IMR-90 (cell line): ENCODE measurements around the gene KIF13A. TPM values are rescaled to one million over a fixed set of nuclear protein-coding genes. Genes with fewer than 3 reads are reported as not detected.

Source experiments
- ATAC-seq: fragments of 200-7000 bp; cut with Tn5 transposase; 2 replicates; pipeline ENCODE4 v1.9.1; 2020; ENCODE audit warnings: low read depth, mild to moderate bottlenecking, moderate library complexity
- BruUV-seq: library from RNA; stranded (reverse); fragments of 400-500 nt; replicated peaks from 2 replicates; lab custom pipeline; 2021; lab: Mats Ljungman, UMichigan
- CTCF ChIA-PET: fragments of 300-600 bp; formaldehyde crosslinking; extraction: SDS; loops from one replicate; lab custom pipeline; 2021; ENCODE audit warnings: antibody characterized with exemption; lab: Yijun Ruan, JAX
- POLR2A ChIA-PET: fragments of 300-600 bp; sonication (Branson Sonifier 250); formaldehyde crosslinking; loops from one replicate; lab custom pipeline; 2022; ENCODE audit warnings: antibody characterized with exemption; ENCODE audit not compliant: unreplicated experiment; lab: Charles Lee
- DNase-seq: peaks from one replicate; pipeline ENCODE4 v3.0.0; 2013
- H2AFZ ChIP-seq: replicated peaks from 2 replicates; pipeline ENCODE3; 2013; ENCODE audit warnings: low read length, mild to moderate bottlenecking; ENCODE audit not compliant: poor library complexity
- H2AK5ac ChIP-seq: 2 replicates; pipeline ENCODE4 v1.6.1; 2013; ENCODE audit warnings: low read depth, low read length, inconsistent platforms
- H2AK9ac ChIP-seq: replicated peaks from 2 replicates; pipeline ENCODE3; 2013; ENCODE audit warnings: mild to moderate bottlenecking, low read depth, low read length, moderate library complexity; ENCODE audit not compliant: poor library complexity
- H2BK120ac ChIP-seq: 2 replicates; pipeline ENCODE4 v1.6.1; 2013; ENCODE audit warnings: low read depth, low read length, inconsistent platforms
- H2BK15ac ChIP-seq: 3 replicates; pipeline ENCODE4 v1.6.1; 2013; ENCODE audit warnings: low read depth, low read length, inconsistent platforms
- H2BK20ac ChIP-seq: 2 replicates; pipeline ENCODE4 v1.6.1; 2013; ENCODE audit warnings: low read depth, mild to moderate bottlenecking, inconsistent platforms, low read length, moderate library complexity
- H2BK5ac ChIP-seq: 2 replicates; pipeline ENCODE4 v1.6.1; 2013; ENCODE audit warnings: mild to moderate bottlenecking, low read depth, low read length, inconsistent platforms; ENCODE audit not compliant: poor library complexity, severe bottlenecking
- H3K14ac ChIP-seq: replicated peaks from 2 replicates; pipeline ENCODE4 v1.6.1; 2013; ENCODE audit warnings: low read depth, low read length, inconsistent platforms
- H3K18ac ChIP-seq: 2 replicates; pipeline ENCODE4 v1.6.1; 2013; ENCODE audit warnings: low read depth, low read length, control low read depth
- H3K23ac ChIP-seq: 2 replicates; pipeline ENCODE4 v1.6.1; 2013; ENCODE audit warnings: low read depth, low read length, inconsistent platforms
- H3K27ac ChIP-seq: 2 replicates; pipeline ENCODE4 v1.5.1; 2013; ENCODE audit warnings: mild to moderate bottlenecking, control low read depth, low read length; ENCODE audit not compliant: insufficient read depth
- H3K27me3 ChIP-seq: 2 replicates; pipeline ENCODE4 v1.6.1; 2013; ENCODE audit warnings: low read length; ENCODE audit not compliant: control insufficient read depth, insufficient read depth
- H3K36me3 ChIP-seq: 2 replicates; pipeline ENCODE4 v1.6.1; 2013; ENCODE audit warnings: low read length, mixed read lengths; ENCODE audit not compliant: control insufficient read depth, insufficient read depth
- H3K4ac ChIP-seq: 2 replicates; pipeline ENCODE4 v1.6.1; 2013; ENCODE audit warnings: low read depth, low read length, inconsistent platforms
- H3K4me1 ChIP-seq: 2 replicates; pipeline ENCODE4 v1.6.1; 2013; ENCODE audit warnings: low read length, mixed read lengths; ENCODE audit not compliant: control insufficient read depth, insufficient read depth
- H3K4me2 ChIP-seq: 2 replicates; pipeline ENCODE4 v1.6.1; 2013; ENCODE audit warnings: low read depth, mild to moderate bottlenecking, control low read depth, low read length, moderate library complexity
- H3K4me3 ChIP-seq: 2 replicates; pipeline ENCODE4 v1.5.1; 2013; ENCODE audit warnings: low read depth, mild to moderate bottlenecking, control low read depth, low read length, moderate library complexity; ENCODE audit not compliant: insufficient read depth
- H3K56ac ChIP-seq: 2 replicates; pipeline ENCODE4 v1.6.1; 2013; ENCODE audit warnings: low read length, inconsistent platforms; ENCODE audit not compliant: insufficient read depth; ENCODE audit errors: extremely low read depth
- H3K79me1 ChIP-seq, 2 experiments: 2 replicates each; pipeline ENCODE4 v1.6.1; 2013; ENCODE audit warnings: low read length in 2 of 2, inconsistent platforms in 1 of 2, low read depth in 1 of 2
- H3K9ac ChIP-seq: 2 replicates; pipeline ENCODE4 v1.6.1; 2013; ENCODE audit warnings: low read depth, low read length, control low read depth
- H3K9me1 ChIP-seq: 2 replicates; pipeline ENCODE4 v1.6.1; 2013; ENCODE audit warnings: low read length, inconsistent platforms; ENCODE audit not compliant: insufficient read depth
- H3K9me3 ChIP-seq: 2 replicates; pipeline ENCODE4 v1.6.1; 2013; ENCODE audit warnings: low read length; ENCODE audit not compliant: control insufficient read depth, insufficient read depth
- H4K20me1 ChIP-seq: 2 replicates; pipeline ENCODE4 v1.6.1; 2013; ENCODE audit warnings: low read length, inconsistent platforms; ENCODE audit not compliant: insufficient read depth
- H4K5ac ChIP-seq: 2 replicates; pipeline ENCODE4 v1.6.1; 2013; ENCODE audit warnings: mild to moderate bottlenecking, low read depth, low read length, control low read depth
- H4K8ac ChIP-seq, 2 experiments: 2 replicates each; pipeline ENCODE4 v1.6.1; 2013; ENCODE audit warnings: low read depth in 2 of 2, low read length in 2 of 2, control low read depth in 1 of 2, inconsistent platforms in 1 of 2
- H4K91ac ChIP-seq: 2 replicates; pipeline ENCODE4 v1.6.1; 2013; ENCODE audit warnings: low read depth, low read length, inconsistent platforms; ENCODE audit not compliant: insufficient read depth
- BHLHE40 ChIP-seq: fragments of 150-350 bp; IDR thresholded peaks from 2 replicates; pipeline ENCODE4 v1.6.1; 2016; ENCODE audit warnings: mild to moderate bottlenecking, low read depth, low read length
- CEBPB ChIP-seq: IDR thresholded peaks from 2 replicates; pipeline ENCODE4 v1.6.1; 2012; ENCODE audit warnings: low read depth, low read length, improper control_type of control experiment
- CHD1 ChIP-seq: IDR thresholded peaks from 2 replicates; pipeline ENCODE4 v1.6.1; 2012; ENCODE audit warnings: low read depth, low read length, improper control_type of control experiment
- FOS ChIP-seq: fragments of 150-350 bp; IDR thresholded peaks from 2 replicates; pipeline ENCODE4 v1.6.1; 2016; ENCODE audit warnings: low read depth, low read length
- MAFK ChIP-seq: IDR thresholded peaks from 2 replicates; pipeline ENCODE4 v1.6.1; 2012; ENCODE audit warnings: low read depth, low read length, improper control_type of control experiment
- MAZ ChIP-seq: IDR thresholded peaks from 2 replicates; pipeline ENCODE4 v1.6.1; 2012; ENCODE audit warnings: low read depth, mild to moderate bottlenecking, low read length, improper control_type of control experiment, moderate library complexity, borderline replicate concordance
- MXI1 ChIP-seq: IDR thresholded peaks from 2 replicates; pipeline ENCODE4 v1.6.1; 2012; ENCODE audit warnings: low read depth, mild to moderate bottlenecking, low read length, moderate library complexity, borderline replicate concordance
- NFE2L2 ChIP-seq: fragments of 150-350 bp; IDR thresholded peaks from 2 replicates; pipeline ENCODE4 v1.6.1; 2016; ENCODE audit warnings: low read depth, mild to moderate bottlenecking, low read length
- POLR2A ChIP-seq: IDR thresholded peaks from 2 replicates; pipeline ENCODE4 v1.6.1; 2012; ENCODE audit warnings: mild to moderate bottlenecking, low read depth, low read length
- RAD21 ChIP-seq: IDR thresholded peaks from 2 replicates; pipeline ENCODE4 v1.6.1; 2012; ENCODE audit warnings: low read length, improper control_type of control experiment
- RCOR1 ChIP-seq: IDR thresholded peaks from 2 replicates; pipeline ENCODE4 v1.6.1; 2012; ENCODE audit warnings: mild to moderate bottlenecking, low read length, improper control_type of control experiment; ENCODE audit not compliant: insufficient replicate concordance
- RFX5 ChIP-seq: IDR thresholded peaks from 2 replicates; pipeline ENCODE4 v1.8.0; 2012; ENCODE audit warnings: low read depth, mild to moderate bottlenecking, low read length, moderate library complexity
- SMC3 ChIP-seq: fragments of 150-350 bp; IDR thresholded peaks from 2 replicates; pipeline ENCODE4 v1.6.1; 2016; ENCODE audit warnings: low read depth, mild to moderate bottlenecking, antibody characterized with exemption, low read length, moderate library complexity
- USF2 ChIP-seq: fragments of 150-350 bp; IDR thresholded peaks from 2 replicates; pipeline ENCODE4 v1.6.1; 2017; ENCODE audit warnings: mild to moderate bottlenecking, antibody characterized with exemption, low read length, low read depth
- WGBS, 2 experiments: methylation state at CpG; one replicate each; pipeline versions ENCODE4 v1.1.5 to v1.1.7; 2013; ENCODE audit warnings: missing lambda C conversion rate in 2 of 2; ENCODE audit not compliant: insufficient read length in 1 of 2; ENCODE audit errors: extremely low coverage in 2 of 2; 5-methylcytosine and 5-hydroxymethylcytosine counted together
- dilution Hi-C: fragments of 300-500 bp; cut with HindIII; formaldehyde crosslinking; loops from one replicate; pipeline ENCODE4 v1.14.3; 2018; ENCODE audit warnings: low sequenced_read_pairs; ENCODE audit not compliant: unreplicated experiment
- in situ Hi-C: fragments of 300-500 bp; cut with MboI; formaldehyde crosslinking; loops from 3 replicates; pipeline ENCODE4 v1.14.3; 2019; ENCODE audit warnings: low sequenced_read_pairs, inconsistent platforms, mixed read lengths
- intact Hi-C: fragments of 100-400 bp; cut with micrococcal nuclease; formaldehyde crosslinking; loops from 2 replicates; pipeline ENCODE4 v1.10.0; 2022
- polyA plus RNA-seq, 3 experiments: library from polyadenylated mRNA; depleted of rRNA; stranded (reverse); fragments of >200 nt; gene quantifications; 2 replicates each; pipeline ENCODE4 v1.2.3, GENCODE V29; 2012; ENCODE audit warnings: low replicate concordance in 1 of 3
- total RNA-seq: library from RNA; depleted of rRNA; stranded (reverse); fragments of >200 nt; gene quantifications from 2 replicates; pipeline ENCODE4 v1.2.3, GENCODE V29; 2012
- TF ChIP-seq, protein P1 (sequence below): conservative IDR thresholded peaks from 2 replicates; pipeline ENCODE4 v1.5.1; 2012; ENCODE audit warnings: mild to moderate bottlenecking, low read depth, low read length, improper control_type of control experiment
- TF ChIP-seq, protein P2 (sequence below): fragments of 150-350 bp; IDR thresholded peaks from 2 replicates; pipeline ENCODE4 v1.6.1; 2016; ENCODE audit warnings: low read depth, mild to moderate bottlenecking, low read length, moderate library complexity, borderline replicate concordance

KIF13A gene
- total and polyA plus RNA-seq, 2 of the 4 experiments (the other 2 are of a cell fraction): 23.3 to 51.8 TPM

- H3K9ac ChIP-seq: no peak overlapping the region
- no peak overlapping the region for H4K8ac ChIP-seq
- peak overlapping the region; percentile 43; the same call in 1 of the 2 replicates for H2AK5ac ChIP-seq
- H3K79me1 ChIP-seq: peaks cover 20 to 65% of the 10 kb centered on the region in 2 experiments
- H4K20me1 ChIP-seq: peaks cover 20% of the 10 kb centered on the region; the same call in 1 of the 2 replicates
- no CpG with 5 or more reads among the region's 2 CpGs for WGBS, 2 experiments
- no peaks in the 10 kb centered on the region for H3K27me3 ChIP-seq
- no peak overlapping the region for H2BK15ac ChIP-seq
- H3K18ac ChIP-seq: no peak overlapping the region
- H3K14ac ChIP-seq: no peak overlapping the region
- dilution Hi-C loops (no loop called here), intact Hi-C loops (loop anchor here (2.0 to 10.0 kb wide), 3 partner anchors 151 to 521 kb away; partner anchors contain the start of gene DEK), in situ Hi-C loops (loop anchor here (10.0 kb wide), 2 partner anchors 119 to 149 kb away; no protein-coding TSS in a partner anchor)
- ATAC-seq: no peak
- H2BK5ac ChIP-seq: no peak overlapping the region
- H2BK120ac ChIP-seq: no peak overlapping the region
- no TSS peak for BruUV-seq
- no peak overlapping the region for H3K4me2 ChIP-seq
- H2AK9ac ChIP-seq: no peak overlapping the region
- no peak overlapping the region for H2AFZ ChIP-seq
- H3K9me1 ChIP-seq: peaks cover 9% of the 10 kb centered on the region
- ChIA-PET POLR2A (no interaction called here), CTCF (no interaction called here)
- no peak overlapping the region for H3K4me3 ChIP-seq
- H3K27ac ChIP-seq: no peak overlapping the region
- no peak overlapping the region for H3K56ac ChIP-seq
- DNase-seq: no peak
- H3K4ac ChIP-seq: 0 out of 2 replicates have a peak overlapping the region, but pooled peaks have one; percentile 26
- no peak overlapping the region for H2BK20ac ChIP-seq
- H3K23ac ChIP-seq: peak overlapping the region; percentile 70
- H3K36me3 ChIP-seq: peaks cover 5% of the 10 kb centered on the region
- TF ChIP-seq RAD21 (no peak), RFX5 (no peak), CHD1 (no peak), CEBPB (no peak), USF2 (no peak), SMC3 (no peak), NFE2L2 (no peak), BHLHE40 (no peak), MAZ (no peak), MAFK (no peak), POLR2A (no peak), MXI1 (no peak), RCOR1 (no peak), FOS (no peak)
- TF ChIP-seq, protein P1, sequence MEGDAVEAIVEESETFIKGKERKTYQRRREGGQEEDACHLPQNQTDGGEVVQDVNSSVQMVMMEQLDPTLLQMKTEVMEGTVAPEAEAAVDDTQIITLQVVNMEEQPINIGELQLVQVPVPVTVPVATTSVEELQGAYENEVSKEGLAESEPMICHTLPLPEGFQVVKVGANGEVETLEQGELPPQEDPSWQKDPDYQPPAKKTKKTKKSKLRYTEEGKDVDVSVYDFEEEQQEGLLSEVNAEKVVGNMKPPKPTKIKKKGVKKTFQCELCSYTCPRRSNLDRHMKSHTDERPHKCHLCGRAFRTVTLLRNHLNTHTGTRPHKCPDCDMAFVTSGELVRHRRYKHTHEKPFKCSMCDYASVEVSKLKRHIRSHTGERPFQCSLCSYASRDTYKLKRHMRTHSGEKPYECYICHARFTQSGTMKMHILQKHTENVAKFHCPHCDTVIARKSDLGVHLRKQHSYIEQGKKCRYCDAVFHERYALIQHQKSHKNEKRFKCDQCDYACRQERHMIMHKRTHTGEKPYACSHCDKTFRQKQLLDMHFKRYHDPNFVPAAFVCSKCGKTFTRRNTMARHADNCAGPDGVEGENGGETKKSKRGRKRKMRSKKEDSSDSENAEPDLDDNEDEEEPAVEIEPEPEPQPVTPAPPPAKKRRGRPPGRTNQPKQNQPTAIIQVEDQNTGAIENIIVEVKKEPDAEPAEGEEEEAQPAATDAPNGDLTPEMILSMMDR: no peak
- TF ChIP-seq, protein P2, sequence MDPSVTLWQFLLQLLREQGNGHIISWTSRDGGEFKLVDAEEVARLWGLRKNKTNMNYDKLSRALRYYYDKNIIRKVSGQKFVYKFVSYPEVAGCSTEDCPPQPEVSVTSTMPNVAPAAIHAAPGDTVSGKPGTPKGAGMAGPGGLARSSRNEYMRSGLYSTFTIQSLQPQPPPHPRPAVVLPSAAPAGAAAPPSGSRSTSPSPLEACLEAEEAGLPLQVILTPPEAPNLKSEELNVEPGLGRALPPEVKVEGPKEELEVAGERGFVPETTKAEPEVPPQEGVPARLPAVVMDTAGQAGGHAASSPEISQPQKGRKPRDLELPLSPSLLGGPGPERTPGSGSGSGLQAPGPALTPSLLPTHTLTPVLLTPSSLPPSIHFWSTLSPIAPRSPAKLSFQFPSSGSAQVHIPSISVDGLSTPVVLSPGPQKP: no peak
- no peak overlapping the region for H4K5ac ChIP-seq
- peaks cover 13% of the 10 kb centered on the region for H3K4me1 ChIP-seq
- H4K91ac ChIP-seq: no peak overlapping the region
- H3K9me3 ChIP-seq: no peaks in the 10 kb centered on the region
Observed at GRCh38 chr6:17983730-17984129, 3.7 kb downstream of the KIF13A start.
